ENCODE data around the gene NDUFS6. TPM values are rescaled to one million over a fixed set of nuclear protein-coding genes. Genes with fewer than 3 reads are reported as not detected.

The NDUFS6 gene
- total and polyA plus RNA-seq, 2 experiments from 2014 or later, result 141 to 371 TPM

GRCh38 chr5:1827025-1827885 is 26.0 kb downstream of the NDUFS6 start:
- DNase-seq (ENCODE audit: low read depth in 1 of 2, low spot score in 1 of 2), result no peak
- Histone ChIP-seq H3K27ac (no peak overlapping the region), H3K4me1 (ENCODE audit: low read depth) (peaks cover 15% of the 10 kb centered on the region), H3K9me3 (ENCODE audit: low read depth) (no peaks in the 10 kb centered on the region), H3K27me3 (no peaks in the 10 kb centered on the region), H3K4me3 (no peak overlapping the region), H3K36me3 (peaks cover 7% of the 10 kb centered on the region)
- TF ChIP-seq CTCF (IDR thresholded peaks at IDR 0.05; ENCODE audit: low read depth, low read length), result no peak

- H3K27me3 ChIP-seq, result no peaks in the 10 kb centered on the region
- no peak overlapping the region for H3K27ac ChIP-seq
- peak in 1 of 2 donors; percentile 2 for DNase-seq (ENCODE audit: low read depth in 1 of 2, low spot score in 1 of 2)
- no peak for TF ChIP-seq CTCF (IDR thresholded peaks at IDR 0.05; ENCODE audit: low read depth, low read length)
- peaks cover 5% of the 10 kb centered on the region for H3K36me3 ChIP-seq
- H3K9me3 ChIP-seq (ENCODE audit: low read depth), result no peaks in the 10 kb centered on the region
- no peak overlapping the region for H3K4me3 ChIP-seq
- peaks cover 20% of the 10 kb centered on the region for H3K4me1 ChIP-seq (ENCODE audit: low read depth)
These were observed 26.7 kb downstream of the NDUFS6 start for GRCh38 chr5:1827886-1828397.

GRCh38 chr5:1830571-1831228 is 29.5 kb downstream of the NDUFS6 start:
- Histone ChIP-seq H3K27ac (peak overlapping the region; percentile 71), H3K36me3 (no peaks in the 10 kb centered on the region), H3K4me3 (no peak overlapping the region), H3K27me3 (no peaks in the 10 kb centered on the region), H3K4me1 (ENCODE audit: low read depth) (peaks cover 40% of the 10 kb centered on the region), H3K9me3 (ENCODE audit: low read depth) (no peaks in the 10 kb centered on the region)
- no peak for DNase-seq (ENCODE audit: low read depth in 1 of 2, low spot score in 1 of 2)
- no peak for TF ChIP-seq CTCF (IDR thresholded peaks at IDR 0.05; ENCODE audit: low read depth, low read length)

GRCh38 chr5:1831257-1831656 is 30.1 kb downstream of the NDUFS6 start:
- DNase-seq (ENCODE audit: low read depth in 1 of 2, low spot score in 1 of 2), result no peak
- no peaks in the 10 kb centered on the region for H3K36me3 ChIP-seq
- H3K4me1 ChIP-seq (ENCODE audit: low read depth), result peaks cover 46% of the 10 kb centered on the region
- no peak overlapping the region for H3K4me3 ChIP-seq
- no peaks in the 10 kb centered on the region for H3K9me3 ChIP-seq (ENCODE audit: low read depth)
- H3K27me3 ChIP-seq, result no peaks in the 10 kb centered on the region
- H3K27ac ChIP-seq, result peak overlapping the region; percentile 71
- TF ChIP-seq CTCF (IDR thresholded peaks at IDR 0.05; ENCODE audit: low read depth, low read length), result no peak

- Histone ChIP-seq H3K9me3 (ENCODE audit: low read depth) (no peaks in the 10 kb centered on the region), H3K36me3 (no peaks in the 10 kb centered on the region), H3K27me3 (no peaks in the 10 kb centered on the region), H3K4me1 (ENCODE audit: low read depth) (peaks cover 49% of the 10 kb centered on the region), H3K27ac (peak overlapping the region; percentile 71), H3K4me3 (no peak overlapping the region)
- DNase-seq (ENCODE audit: low read depth in 1 of 2, low spot score in 1 of 2), result no peak
- TF ChIP-seq CTCF (IDR thresholded peaks at IDR 0.05; ENCODE audit: low read depth, low read length), result no peak
These were observed 30.6 kb downstream of the NDUFS6 start for GRCh38 chr5:1831677-1832313.

Data from cardiac muscle cell (in vitro differentiated cells and primary cell).